Uterus (tissue), 2 donors: ENCODE measurements around the gene COMMD10.

Experiments
- CTCF ChIP-seq, 4 experiments: fragments of 200-600 bp in 2 of 4; fragments of 450-650 bp in 2 of 4; sonication (generic) in 2 of 4; IDR thresholded peaks; one replicate each; pipeline ENCODE4 v1.5.1; 2016 to 2019; ENCODE audit warnings: antibody characterized with exemption in 4 of 4, mild to moderate bottlenecking in 2 of 4, moderate library complexity in 1 of 4
- POLR2A ChIP-seq, 2 donors: fragments of 450-650 bp; IDR thresholded peaks; one replicate each; pipeline ENCODE4 v1.6.1; 2016; ENCODE audit warnings: antibody characterized with exemption in 2 of 2, mild to moderate bottlenecking in 1 of 2, moderate library complexity in 1 of 2

- TF ChIP-seq CTCF (IDR thresholded peaks at IDR 0.05), result no peak
- TF ChIP-seq POLR2A (IDR thresholded peaks at IDR 0.05), result no peak
These were observed 189.4 kb downstream of the COMMD10 start for GRCh38 chr5:116274251-116274650.
